Trophoblast cell (in vitro differentiated cells and primary cell): ENCODE data around the gene ECEL1.
"Not testable (repeated sequence)": the region's sequence is repeated elsewhere in the genome, so short reads cannot be mapped to it uniquely, and the experiment has no call there.

Experiments used
- DNase-seq, 2 donors: peaks; one replicate each; pipeline ENCODE4 v3.0.0-alpha.2; 2016
- H2AFZ ChIP-seq: 2 replicates; pipeline ENCODE4 v1.6.1; 2013; ENCODE audit warnings: low read length, moderate library complexity, mild to moderate bottlenecking; ENCODE audit not compliant: insufficient read depth, poor library complexity
- H2AK5ac ChIP-seq: 2 replicates; pipeline ENCODE4 v1.6.1; 2013; ENCODE audit warnings: mild to moderate bottlenecking, low read length
- H2BK120ac ChIP-seq: 2 replicates; pipeline ENCODE4 v1.6.1; 2013; ENCODE audit warnings: low read length, mild to moderate bottlenecking, moderate library complexity; ENCODE audit not compliant: insufficient read depth, poor library complexity
- H2BK12ac ChIP-seq: 2 replicates; pipeline ENCODE4 v1.6.1; 2013; ENCODE audit warnings: mild to moderate bottlenecking, low read length, moderate library complexity
- H2BK5ac ChIP-seq: 2 replicates; pipeline ENCODE4 v1.6.1; 2013; ENCODE audit warnings: low read length, low read depth, moderate library complexity, mild to moderate bottlenecking; ENCODE audit not compliant: poor library complexity
- H3K14ac ChIP-seq: 2 replicates; pipeline ENCODE4 v1.6.1; 2013; ENCODE audit warnings: mild to moderate bottlenecking, low read length
- H3K18ac ChIP-seq: 2 replicates; pipeline ENCODE4 v1.6.1; 2013; ENCODE audit warnings: mild to moderate bottlenecking, low read length
- H3K23ac ChIP-seq: 2 replicates; pipeline ENCODE4 v1.6.1; 2013; ENCODE audit warnings: low read length
- H3K27ac ChIP-seq: 2 replicates; pipeline ENCODE4 v1.5.1; 2013; ENCODE audit warnings: low read depth, mild to moderate bottlenecking, inconsistent platforms, low read length, moderate library complexity
- H3K27me3 ChIP-seq: 2 replicates; pipeline ENCODE4 v1.6.1; 2013; ENCODE audit warnings: inconsistent platforms, mild to moderate bottlenecking, low read length, moderate library complexity; ENCODE audit not compliant: insufficient read depth
- H3K36me3 ChIP-seq, 2 experiments: 1 replicate in 1 of 2; 2 replicates in 1 of 2; pipeline ENCODE4 v1.6.1; 2013; ENCODE audit warnings: low read length in 2 of 2, mild to moderate bottlenecking in 2 of 2, moderate library complexity in 1 of 2; ENCODE audit not compliant: insufficient read depth in 2 of 2, control insufficient read depth in 1 of 2
- H3K4ac ChIP-seq: 2 replicates; pipeline ENCODE4 v1.6.1; 2013; ENCODE audit warnings: low read depth, mild to moderate bottlenecking, low read length, moderate library complexity
- H3K4me1 ChIP-seq, 2 experiments: 1 replicate in 1 of 2; 2 replicates in 1 of 2; pipeline ENCODE4 v1.6.1; 2013; ENCODE audit warnings: low read length in 2 of 2, mild to moderate bottlenecking in 2 of 2, moderate library complexity in 1 of 2; ENCODE audit not compliant: insufficient read depth in 2 of 2, control insufficient read depth in 1 of 2
- H3K4me2 ChIP-seq: 2 replicates; pipeline ENCODE4 v1.6.1; 2013; ENCODE audit warnings: inconsistent platforms, mild to moderate bottlenecking, low read length, moderate library complexity
- H3K4me3 ChIP-seq: 2 replicates; pipeline ENCODE4 v1.5.1; 2013; ENCODE audit warnings: mild to moderate bottlenecking, low read depth, low read length, inconsistent platforms
- H3K79me1 ChIP-seq: one replicate; pipeline ENCODE4 v1.6.1; 2013; ENCODE audit warnings: low read length
- H3K79me2 ChIP-seq: 2 replicates; pipeline ENCODE4 v1.6.1; 2013; ENCODE audit warnings: low read length, mild to moderate bottlenecking; ENCODE audit not compliant: control insufficient read depth, insufficient read depth, poor library complexity
- H3K9ac ChIP-seq: 2 replicates; pipeline ENCODE4 v1.6.1; 2013; ENCODE audit warnings: mild to moderate bottlenecking, low read length
- H3K9me3 ChIP-seq: 2 replicates; pipeline ENCODE4 v1.6.1; 2013; ENCODE audit warnings: low read depth, mild to moderate bottlenecking, control low read depth, inconsistent platforms, low read length; ENCODE audit not compliant: insufficient read depth
- H4K12ac ChIP-seq: 2 replicates; pipeline ENCODE4 v1.6.1; 2013; ENCODE audit warnings: low read depth, mild to moderate bottlenecking, low read length, moderate library complexity
- H4K8ac ChIP-seq: 2 replicates; pipeline ENCODE4 v1.6.1; 2013; ENCODE audit warnings: low read depth, mild to moderate bottlenecking, low read length, moderate library complexity
- H4K91ac ChIP-seq: one replicate; pipeline ENCODE4 v1.6.1; 2013; ENCODE audit warnings: low read depth, mild to moderate bottlenecking, low read length, moderate library complexity
- WGBS: extraction: QIAGEN DNeasy Blood & Tissue Kit; methylation state at CpG from one replicate; pipeline ENCODE4 v1.1.7; 2013; ENCODE audit warnings: missing lambda C conversion rate; ENCODE audit not compliant: insufficient read length, insufficient coverage; ENCODE audit errors: extremely low coverage; 5-methylcytosine and 5-hydroxymethylcytosine counted together

Gene ECEL1

DNA sequence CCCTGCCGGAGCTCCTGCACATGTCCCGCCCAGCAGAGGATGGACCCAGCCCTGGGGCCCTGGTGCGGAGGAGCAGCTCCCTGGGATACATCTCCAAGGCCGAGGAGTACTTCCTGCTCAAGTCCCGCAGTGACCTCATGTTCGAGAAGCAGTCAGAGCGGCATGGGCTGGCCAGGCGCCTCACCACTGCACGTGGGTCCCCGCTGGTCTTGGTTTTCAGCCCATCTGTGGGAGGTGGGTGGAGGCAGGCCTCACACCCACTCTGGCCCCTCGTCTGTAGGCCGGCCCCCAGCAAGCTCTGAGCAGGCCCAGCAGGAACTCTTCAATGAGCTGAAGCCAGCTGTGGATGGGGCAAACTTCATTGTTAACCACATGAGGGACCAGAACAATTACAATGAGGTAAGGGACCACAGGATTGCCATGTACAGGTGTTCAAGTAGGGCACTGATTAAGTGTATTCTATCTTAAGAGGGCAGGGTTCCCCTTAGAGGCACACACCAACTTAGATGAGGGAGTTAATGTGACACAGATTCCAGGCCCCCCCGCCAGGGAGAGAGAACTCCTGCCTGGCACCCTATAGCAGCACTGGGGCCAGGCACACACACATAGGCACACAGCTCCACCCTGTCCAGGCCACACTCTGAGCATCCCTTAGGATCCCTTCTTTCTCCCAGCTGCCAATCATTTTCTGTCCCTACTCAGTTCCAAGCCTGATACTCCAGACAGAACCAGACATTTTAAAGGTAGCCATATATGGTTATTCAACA is 46.5 kb upstream of the ECEL1 start:
- no peak overlapping the region for H3K4me2 ChIP-seq
- no peaks in the 10 kb centered on the region for H3K79me2 ChIP-seq
- peaks cover 4% of the 10 kb centered on the region for H3K9me3 ChIP-seq
- H4K8ac ChIP-seq, result no peak overlapping the region
- H3K4ac ChIP-seq, result no peak overlapping the region
- no peak overlapping the region for H2BK5ac ChIP-seq
- no peak overlapping the region for H2BK12ac ChIP-seq
- no peaks in the 10 kb centered on the region for H3K79me1 ChIP-seq
- H3K4me1 ChIP-seq, result peaks cover under 1% of the 10 kb centered on the region in 2 experiments
- WGBS, result no CpG with 5 or more reads among the region's 13 CpGs
- no peaks in the 10 kb centered on the region for H3K27me3 ChIP-seq
- no peak for DNase-seq
- H2AFZ ChIP-seq, result no peak overlapping the region
- H3K23ac ChIP-seq, result no peak overlapping the region
- H3K36me3 ChIP-seq, result no peaks in the 10 kb centered on the region
- H4K91ac ChIP-seq, result no peak overlapping the region
- no peak overlapping the region for H3K27ac ChIP-seq
- no peak overlapping the region for H2BK120ac ChIP-seq
- no peak overlapping the region for H3K18ac ChIP-seq
- H4K12ac ChIP-seq, result no peak overlapping the region
- H3K9ac ChIP-seq, result no peak overlapping the region
- H3K14ac ChIP-seq, result no peak overlapping the region
- no peak overlapping the region for H2AK5ac ChIP-seq
- peak overlapping the region; percentile 1 for H3K4me3 ChIP-seq

DNA sequence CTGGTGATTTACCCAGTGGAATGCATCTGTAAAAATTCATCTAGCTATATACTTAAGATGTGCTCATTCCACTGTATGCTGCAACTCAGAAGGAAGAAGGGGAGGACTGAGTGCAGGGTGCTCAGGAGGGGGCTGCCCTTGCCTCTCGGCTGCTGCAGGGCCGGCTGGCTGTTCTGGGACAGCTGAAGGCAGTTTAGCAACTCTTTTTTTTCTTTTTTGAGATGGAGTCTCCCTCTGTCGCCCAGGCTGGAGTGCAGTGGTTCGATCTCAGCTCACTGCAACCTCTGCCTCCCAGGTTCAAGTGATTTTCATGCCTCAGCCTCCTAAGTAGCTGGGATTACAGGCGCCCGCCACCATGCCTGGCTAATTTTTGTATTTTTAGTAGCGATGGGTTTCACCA is 45.2 kb upstream of the ECEL1 start:
- not testable (repeated sequence) for H3K9ac ChIP-seq

DNA sequence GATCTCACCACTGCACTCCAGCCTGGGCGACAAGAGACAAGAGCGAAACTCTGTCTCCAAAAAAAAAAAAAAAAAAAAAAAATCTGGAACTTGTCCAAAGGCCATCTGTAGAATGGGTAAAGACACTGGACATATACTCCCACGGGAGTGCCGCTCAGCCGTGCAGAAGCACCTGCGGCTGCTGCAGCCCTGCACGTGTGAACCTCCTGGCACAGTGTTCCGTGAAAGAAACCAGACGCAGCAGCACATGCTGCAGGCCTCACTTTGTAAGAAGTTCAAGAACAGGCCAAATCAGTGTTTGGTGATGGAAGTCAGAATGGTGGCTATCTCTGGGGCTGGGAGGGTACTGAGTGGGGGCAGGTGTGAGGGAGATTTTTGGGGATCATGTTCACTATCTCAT is 44.8 kb upstream of the ECEL1 start:
- no CpG with 5 or more reads among the region's 9 CpGs for WGBS

More for the DNA sequence above, 45.2 kb upstream of the ECEL1 start:
- H3K4ac ChIP-seq, H3K27me3 ChIP-seq, H3K79me2 ChIP-seq, H3K27ac ChIP-seq, H3K36me3 ChIP-seq, H3K23ac ChIP-seq, H3K4me1 ChIP-seq, H3K14ac ChIP-seq, H4K91ac ChIP-seq, DNase-seq, H4K8ac ChIP-seq, H2BK120ac ChIP-seq, H2AK5ac ChIP-seq, H3K4me2 ChIP-seq, H3K79me1 ChIP-seq, H4K12ac ChIP-seq, H3K9me3 ChIP-seq, H2BK5ac ChIP-seq, H3K4me3 ChIP-seq, H2AFZ ChIP-seq, H2BK12ac ChIP-seq, H3K18ac ChIP-seq: not testable (repeated sequence)
- no CpG with 5 or more reads among the region's 7 CpGs for WGBS

DNA sequence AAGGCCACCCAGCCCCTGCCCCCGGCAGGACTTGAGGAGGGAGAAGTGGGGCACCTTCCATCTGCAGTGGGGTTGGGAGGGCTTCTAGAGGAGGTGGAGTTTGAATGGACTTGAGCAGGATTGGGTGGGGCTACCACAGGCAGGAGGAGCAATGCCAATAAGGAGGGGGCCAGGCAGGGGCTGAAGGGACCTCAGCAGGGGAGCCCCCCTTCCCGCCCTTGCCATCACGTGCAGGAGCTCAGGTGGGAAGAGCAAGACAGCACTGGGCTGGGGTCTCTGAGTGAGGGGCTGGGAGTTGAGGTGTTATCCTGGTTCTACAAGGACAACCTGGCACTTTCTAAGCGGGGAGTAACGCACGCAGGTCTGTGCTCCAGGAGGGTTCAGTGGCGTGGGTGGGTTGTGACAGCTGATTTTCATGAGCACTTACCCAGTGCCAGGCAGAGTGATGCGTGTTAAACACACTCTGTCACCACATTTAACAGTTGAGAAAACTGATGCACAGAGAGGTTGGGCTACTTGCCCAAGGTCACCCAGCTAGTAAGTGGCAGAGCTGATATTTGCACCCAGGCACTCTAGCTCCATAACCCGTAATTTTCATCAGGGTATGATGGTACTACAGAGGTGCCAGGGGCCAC is 43.1 kb upstream of the ECEL1 start:
- Histone ChIP-seq H3K27me3 (no peaks in the 10 kb centered on the region), H2BK12ac (no peak overlapping the region), H3K14ac (no peak overlapping the region), H3K27ac (no peak overlapping the region), H3K4ac (no peak overlapping the region), H4K91ac (no peak overlapping the region), H2BK5ac (no peak overlapping the region), H2AFZ (no peak overlapping the region), H4K12ac (no peak overlapping the region), H4K8ac (no peak overlapping the region), H3K4me3 (no peak overlapping the region), H3K4me2 (no peak overlapping the region), H3K9ac (no peak overlapping the region), H3K36me3 (no peaks in the 10 kb centered on the region), H3K79me1 (no peaks in the 10 kb centered on the region), H3K79me2 (no peaks in the 10 kb centered on the region), H3K18ac (no peak overlapping the region), H3K23ac (no peak overlapping the region), H3K9me3 (peaks cover 1% of the 10 kb centered on the region), H2BK120ac (no peak overlapping the region), H3K4me1 (peaks cover 0 to 2% of the 10 kb centered on the region in 2 experiments), H2AK5ac (no peak overlapping the region)
- WGBS, result no CpG with 5 or more reads among the region's 9 CpGs
- no peak for DNase-seq

More for the DNA sequence above, 44.8 kb upstream of the ECEL1 start:
- no peak overlapping the region for H3K9ac ChIP-seq
- H3K14ac ChIP-seq, result no peak overlapping the region
- H3K27me3 ChIP-seq, result no peaks in the 10 kb centered on the region
- no peak overlapping the region for H2AK5ac ChIP-seq
- H2BK120ac ChIP-seq, result no peak overlapping the region
- H4K8ac ChIP-seq, result no peak overlapping the region
- H3K4ac ChIP-seq, result no peak overlapping the region
- no peaks in the 10 kb centered on the region for H3K36me3 ChIP-seq
- H3K4me2 ChIP-seq, result no peak overlapping the region
- H3K79me1 ChIP-seq, result no peaks in the 10 kb centered on the region
- no peak overlapping the region for H3K27ac ChIP-seq
- H3K9me3 ChIP-seq, result peaks cover 4% of the 10 kb centered on the region
- no peak overlapping the region for H4K91ac ChIP-seq
- no peak overlapping the region for H2BK5ac ChIP-seq
- no peak for DNase-seq
- peaks cover 0 to 2% of the 10 kb centered on the region in 2 experiments for H3K4me1 ChIP-seq
- no peak overlapping the region for H3K23ac ChIP-seq
- H2AFZ ChIP-seq, result no peak overlapping the region
- no peak overlapping the region for H3K18ac ChIP-seq
- H4K12ac ChIP-seq, result no peak overlapping the region
- H3K79me2 ChIP-seq, result no peaks in the 10 kb centered on the region
- H2BK12ac ChIP-seq, result no peak overlapping the region
- H3K4me3 ChIP-seq, result no peak overlapping the region
